HEK293T (cell line): ENCODE data around the gene ARHGEF16.

Experiments used
- BHLHE40 ChIP-seq: fragments of 450-650 bp; IDR thresholded peaks from 2 replicates; pipeline ENCODE4 v1.6.1; 2016; ENCODE audit warnings: mild to moderate bottlenecking, moderate library complexity, borderline replicate concordance
- CTBP1 ChIP-seq: fragments of 450-650 bp; IDR thresholded peaks from 2 replicates; pipeline ENCODE4 v1.6.1; 2016; ENCODE audit warnings: borderline replicate concordance
- ELF4 ChIP-seq: fragments of 450-650 bp; IDR thresholded peaks from 2 replicates; pipeline ENCODE4 v1.6.1; 2017; ENCODE audit warnings: antibody characterized with exemption
- FOXA1 ChIP-seq: fragments of 450-650 bp; IDR thresholded peaks from 2 replicates; pipeline ENCODE4 v1.6.1; 2016; ENCODE audit warnings: mild to moderate bottlenecking
- FOXK2 ChIP-seq: fragments of 450-650 bp; IDR thresholded peaks from 2 replicates; pipeline ENCODE4 v1.6.1; 2016; ENCODE audit warnings: mild to moderate bottlenecking
- FOXM1 ChIP-seq: fragments of 450-650 bp; IDR thresholded peaks from 2 replicates; pipeline ENCODE4 v1.6.1; 2017; ENCODE audit warnings: mild to moderate bottlenecking, borderline replicate concordance
- LEF1 ChIP-seq: fragments of 450-650 bp; IDR thresholded peaks from 2 replicates; pipeline ENCODE4 v1.6.1; 2017; ENCODE audit warnings: mild to moderate bottlenecking, borderline replicate concordance
- NFRKB ChIP-seq: fragments of 450-650 bp; IDR thresholded peaks from 2 replicates; pipeline ENCODE4 v1.6.1; 2016; ENCODE audit warnings: mild to moderate bottlenecking, moderate library complexity
- SUZ12 ChIP-seq: fragments of 450-650 bp; IDR thresholded peaks from 2 replicates; pipeline ENCODE4 v1.6.1; 2016; ENCODE audit warnings: mild to moderate bottlenecking
- TARDBP ChIP-seq: fragments of 450-650 bp; IDR thresholded peaks from 2 replicates; pipeline ENCODE4 v1.6.1; 2016
- ZNF384 ChIP-seq: fragments of 450-650 bp; IDR thresholded peaks from 2 replicates; pipeline ENCODE4 v1.6.1; 2016

- TF ChIP-seq ZNF384 (no peak), FOXM1 (no peak), FOXK2 (no peak), SUZ12 (no peak), TARDBP (no peak), NFRKB (no peak), FOXA1 (no peak), BHLHE40 (no peak), CTBP1 (no peak), ELF4 (no peak), LEF1 (no peak)
Measured at GRCh38 chr1:3475839-3476573, 21.5 kb downstream of the ARHGEF16 start.
